CD4-positive, alpha-beta T cell treated with Interferon gamma for 1 hour (primary cell): ENCODE results near the gene SNTN.
"Not testable (repeated sequence)": the region's sequence is repeated elsewhere in the genome, so short reads cannot be mapped to it uniquely, and the experiment has no call there.

Experiments used
- DNase-seq: peaks from one replicate; pipeline ENCODE4 v3.0.0-alpha.2; 2020

The SNTN gene

DNA sequence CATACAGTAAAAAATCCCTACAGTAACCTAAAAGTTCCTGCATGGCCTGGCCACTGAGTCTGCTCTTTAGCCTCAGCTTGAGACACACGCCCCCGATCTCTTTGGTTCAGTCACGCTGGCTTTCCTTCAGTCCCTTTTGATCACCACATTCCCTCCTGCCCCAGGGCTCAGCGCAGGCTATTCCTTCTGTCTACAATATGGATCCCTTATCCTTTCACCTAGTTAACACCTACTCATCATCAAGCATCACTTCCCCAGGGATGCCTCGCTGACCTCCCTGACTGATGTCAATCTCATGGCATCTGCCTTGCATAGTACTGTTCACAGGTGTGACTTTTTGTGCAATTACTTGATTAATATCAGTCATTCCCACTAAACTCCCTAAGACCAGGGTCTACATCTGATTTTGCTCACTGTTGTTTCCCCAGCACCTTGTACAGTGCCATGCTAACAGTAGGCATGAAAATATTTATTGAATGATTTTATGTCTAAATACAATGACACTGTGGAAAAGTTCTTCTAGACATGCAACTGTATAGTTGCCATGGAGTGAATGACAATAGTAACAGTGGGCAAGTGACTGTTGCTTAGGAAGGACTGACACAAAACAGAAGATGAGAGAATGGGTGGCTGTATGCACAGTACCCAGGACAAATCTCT, at the start of gene SNTN:
Gene SNTN (plus strand): TSS at position 610 of the 660 bp plus-strand sequence. CDS start 13 bp downstream, at position 623.
- DNase-seq = no peak

DNA sequence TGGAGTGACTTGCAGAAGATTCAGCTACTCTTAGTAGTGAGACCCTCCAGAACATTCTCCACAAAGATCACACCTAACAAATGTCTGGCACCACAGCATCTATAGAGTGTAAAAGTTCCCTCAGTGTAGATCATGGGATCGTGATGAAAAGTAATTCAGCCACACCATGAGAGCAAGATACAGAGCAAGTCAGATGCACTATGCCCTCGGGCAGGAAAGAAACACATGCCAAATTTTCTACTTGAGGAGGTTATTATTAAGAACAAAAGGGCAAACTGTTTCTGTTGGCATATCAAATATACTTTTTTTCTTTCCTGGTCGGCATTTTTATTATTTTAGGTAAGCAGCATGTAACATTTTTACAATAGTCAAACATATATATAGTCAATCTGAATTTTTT, 44.8 kb upstream of the SNTN start:
- no peak for DNase-seq

- DNase-seq = no peak
Measured at GRCh38 chr3:63609408-63609807, 43.1 kb upstream of the SNTN start.

DNA sequence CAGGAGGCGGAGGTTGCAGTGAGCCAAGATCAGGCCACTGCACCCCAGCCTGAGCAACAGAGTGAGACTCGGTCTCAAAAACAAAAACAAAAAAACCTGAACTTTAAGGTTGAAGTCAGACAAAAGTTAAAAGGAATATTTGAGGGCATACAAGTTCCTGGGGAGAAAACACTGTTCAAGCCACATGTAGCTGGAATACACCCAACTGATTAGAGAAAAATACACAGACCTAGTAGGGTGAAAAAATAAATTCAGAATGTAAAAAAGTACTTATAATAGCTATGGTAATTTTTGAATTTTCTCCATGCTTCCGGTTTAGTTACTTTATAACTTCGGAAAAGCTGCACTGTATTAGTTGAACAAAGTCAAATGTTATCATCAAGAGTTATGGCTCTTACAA, 42.6 kb upstream of the SNTN start:
- DNase-seq = no peak

DNA sequence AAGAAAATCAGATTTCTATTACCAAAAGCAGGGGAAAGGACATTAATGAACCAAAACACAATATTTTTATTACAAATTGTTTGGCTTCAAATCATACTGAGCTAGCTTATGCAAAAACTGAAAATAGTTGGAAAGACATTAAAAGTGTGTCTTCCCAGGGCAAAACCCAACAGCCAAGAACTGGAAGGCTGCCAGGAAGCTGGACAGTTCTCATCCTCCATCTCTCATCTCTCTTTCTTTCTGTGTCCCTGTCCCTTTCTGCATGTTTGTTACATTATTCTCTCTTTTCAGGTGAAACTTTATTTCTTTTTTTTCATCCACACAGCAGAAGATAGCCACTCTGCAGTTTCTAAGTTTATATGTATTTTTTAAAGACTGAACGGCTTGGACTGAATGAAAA, 41.1 kb upstream of the SNTN start:
- no peak for DNase-seq

DNA sequence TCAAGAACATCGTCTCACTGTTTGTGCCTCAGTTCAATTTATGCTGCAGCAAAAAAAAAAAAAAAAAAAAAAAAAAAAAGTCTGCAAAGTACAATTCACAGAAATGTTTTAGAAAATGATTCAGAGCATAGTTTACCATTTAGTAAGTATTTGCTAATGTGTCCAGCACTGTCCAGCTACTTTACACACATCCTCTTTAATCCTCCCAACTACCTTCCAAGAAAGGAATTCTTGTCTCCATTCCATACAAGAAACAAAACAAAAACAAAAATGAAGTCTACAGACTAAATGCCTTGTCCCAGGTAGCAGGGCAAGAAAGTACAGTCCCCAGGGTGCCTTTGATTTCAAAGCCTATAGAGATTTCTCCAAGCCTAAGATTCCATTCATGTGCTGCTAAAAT, 38.9 kb upstream of the SNTN start:
- DNase-seq = no peak

GRCh38 chr3:63617391-63617790, 35.1 kb upstream of the SNTN start:
- DNase-seq = no peak

GRCh38 chr3:63624941-63625560, 27.4 kb upstream of the SNTN start:
- DNase-seq = no peak

- DNase-seq = no peak
Measured at GRCh38 chr3:63631670-63632069, 20.8 kb upstream of the SNTN start.

GRCh38 chr3:63635186-63635585, 17.3 kb upstream of the SNTN start:
- DNase-seq = no peak

DNA sequence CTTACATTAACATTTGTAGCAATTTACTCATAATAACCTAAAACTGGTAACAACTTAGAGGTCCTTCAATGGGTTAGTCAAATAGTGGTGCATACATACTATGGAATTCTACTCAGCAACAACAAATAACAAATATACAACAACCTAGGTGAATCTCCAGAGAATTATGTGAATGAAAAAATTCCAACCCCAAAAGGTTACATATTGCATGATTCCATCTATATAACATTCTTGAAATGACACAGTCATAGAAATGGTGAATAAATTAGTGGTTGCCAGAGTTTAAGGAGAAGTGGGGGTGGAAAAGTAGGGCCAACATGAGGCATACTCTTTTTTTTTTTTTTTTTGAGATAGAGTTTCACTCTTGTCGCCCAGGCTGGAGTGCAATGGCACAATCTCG, 12.7 kb upstream of the SNTN start:
- DNase-seq = no peak

GRCh38 chr3:63642488-63642887, 10.0 kb upstream of the SNTN start:
- no peak for DNase-seq

GRCh38 chr3:63644212-63644797, 8.2 kb upstream of the SNTN start:
- DNase-seq = no peak

DNA sequence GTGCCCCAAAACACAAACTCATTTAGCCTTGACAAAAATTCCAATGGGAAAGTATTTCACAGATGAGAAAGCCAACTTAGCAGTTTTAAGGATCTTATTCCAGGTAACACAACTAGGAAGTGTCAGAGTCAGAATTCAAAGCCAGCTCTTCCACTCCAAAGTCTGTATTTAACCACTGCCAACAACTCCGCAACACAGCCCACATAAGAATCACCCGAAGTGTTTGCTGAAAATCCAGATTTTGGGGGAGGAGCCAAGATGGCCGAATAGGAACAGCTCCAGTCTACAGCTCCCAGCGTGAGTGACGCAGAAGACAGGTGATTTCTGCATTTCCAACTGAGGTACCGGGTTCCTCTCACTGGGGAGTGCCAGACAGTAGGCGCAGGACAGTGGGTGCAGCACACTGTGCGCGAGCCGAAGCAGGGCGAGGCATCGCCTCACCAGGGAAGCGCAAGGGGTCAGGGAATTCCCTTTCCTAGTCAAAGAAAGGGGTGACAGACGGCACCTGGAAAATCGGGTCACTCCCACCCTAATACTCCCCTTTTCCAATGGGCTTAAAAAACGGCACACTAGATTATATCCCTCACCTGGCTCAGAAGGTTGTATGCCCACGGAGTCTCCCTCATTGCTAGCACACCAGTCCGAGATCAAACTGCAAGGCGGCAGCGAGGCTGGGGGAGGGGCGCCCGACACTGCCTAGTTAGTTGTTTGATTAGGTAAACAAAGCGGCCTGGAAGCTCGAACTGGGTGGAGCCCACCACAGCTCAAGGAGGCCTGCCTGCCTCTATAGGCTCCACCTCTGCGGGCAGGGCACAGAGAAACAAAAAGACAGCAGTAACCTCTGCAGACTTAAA, 7.3 kb upstream of the SNTN start:
- DNase-seq = not testable (repeated sequence)

GRCh38 chr3:63654211-63654610, 1.7 kb downstream of the SNTN start:
- no peak for DNase-seq

DNA sequence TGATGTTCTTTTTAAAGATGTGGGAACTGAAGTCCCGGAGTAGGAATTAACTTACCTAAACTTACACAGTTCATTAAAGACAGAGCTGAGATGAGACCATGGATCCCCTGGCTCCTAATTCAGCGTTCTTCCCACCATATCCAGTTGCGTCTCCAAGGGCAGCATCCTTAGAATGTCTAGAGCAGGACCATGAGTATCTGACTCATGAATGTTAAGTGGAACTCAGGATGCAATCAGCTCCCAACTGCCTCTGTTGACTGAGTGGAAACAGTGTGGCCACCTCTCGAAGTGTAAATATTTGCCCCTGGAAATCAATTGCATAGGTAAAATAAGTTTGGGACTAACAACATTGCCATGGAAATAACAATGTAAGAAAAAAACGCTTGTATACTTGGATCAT, 2.5 kb downstream of the SNTN start:
- DNase-seq = no peak

GRCh38 chr3:63655519-63655918, 3.0 kb downstream of the SNTN start:
- no peak for DNase-seq

DNA sequence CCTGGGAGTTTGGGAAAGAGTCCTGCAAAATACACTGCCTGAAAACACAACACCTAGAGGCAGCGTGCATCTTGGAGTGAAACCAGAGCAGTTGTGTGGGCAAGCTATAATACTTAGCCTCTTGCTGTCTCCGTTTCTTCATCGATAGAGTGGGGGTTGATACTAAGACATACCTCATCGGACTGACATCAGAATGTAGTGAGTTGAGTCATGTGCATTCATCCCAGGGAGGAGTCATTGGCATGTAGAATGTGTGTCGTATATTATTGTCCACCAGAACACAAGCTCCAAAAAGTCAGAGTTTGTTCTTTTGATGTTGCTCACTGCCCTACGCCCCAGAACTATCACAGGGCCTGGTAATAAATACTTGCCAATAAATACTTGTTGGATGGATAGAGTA, 4.3 kb downstream of the SNTN start:
- no peak for DNase-seq

DNA sequence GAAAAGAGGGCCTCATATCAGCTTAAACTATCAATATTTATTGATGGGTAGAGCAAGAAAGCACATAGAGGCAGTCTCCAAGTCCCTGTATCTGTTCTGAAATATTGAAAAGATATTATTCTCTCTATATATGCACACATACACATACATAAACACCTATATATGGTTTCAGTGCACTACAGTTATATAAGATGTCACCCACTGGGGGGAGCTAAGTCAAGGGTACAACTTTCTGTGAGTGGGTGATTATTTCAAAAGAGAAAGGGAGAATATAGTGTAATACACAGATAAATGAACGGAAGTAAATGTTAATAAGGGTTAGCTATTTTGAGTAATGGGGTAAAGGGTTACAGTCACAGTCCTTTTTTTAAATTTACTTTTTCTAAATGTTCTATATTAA, 8.8 kb downstream of the SNTN start:
- no peak for DNase-seq

DNA sequence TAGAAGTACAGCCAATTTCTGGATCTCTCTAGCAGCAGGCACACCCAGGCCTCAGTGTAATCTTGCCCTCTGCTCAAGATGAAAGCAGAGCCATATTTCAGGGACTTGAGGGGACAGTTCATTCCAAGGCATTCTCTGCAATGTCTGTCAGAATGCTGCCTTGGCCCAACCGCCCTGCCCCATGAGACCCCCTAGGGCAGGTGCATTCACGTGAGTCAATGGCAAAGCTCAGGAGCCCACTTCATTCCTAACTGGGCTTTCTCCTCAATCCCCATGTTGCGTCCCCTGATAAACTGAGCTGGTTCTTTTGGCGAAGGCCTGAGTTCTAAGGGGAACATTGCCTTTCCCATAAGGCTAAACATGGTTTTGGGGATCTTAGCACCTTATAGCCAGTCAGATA, 9.5 kb downstream of the SNTN start:
- no peak for DNase-seq

DNA sequence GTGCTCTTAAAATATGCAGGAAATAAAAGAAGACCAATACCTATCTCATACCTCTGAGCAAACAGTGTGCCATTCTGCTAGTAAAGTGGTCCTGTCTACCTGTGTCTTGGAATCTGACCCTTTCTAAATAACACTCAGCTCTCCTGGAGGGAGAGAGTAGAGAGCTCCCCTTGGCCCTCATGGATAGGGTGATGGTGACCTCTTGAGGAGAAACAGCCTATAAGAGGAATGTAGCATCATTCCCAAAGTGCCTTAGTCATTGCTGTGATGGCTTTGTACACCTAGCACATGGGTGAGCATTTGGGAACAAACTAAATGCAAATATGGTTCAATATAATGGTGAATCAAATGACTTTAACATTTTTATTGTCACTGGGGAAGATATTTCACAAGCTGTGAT, 10.0 kb downstream of the SNTN start:
- DNase-seq = no peak

GRCh38 chr3:63670544-63670943, 18.1 kb downstream of the SNTN start:
- DNase-seq = no peak

GRCh38 chr3:63673111-63673510, 20.6 kb downstream of the SNTN start:
- DNase-seq = no peak

- no peak for DNase-seq
Measured at GRCh38 chr3:63674586-63674985, 22.1 kb downstream of the SNTN start.
